ENCODE results near the gene NELFCD.

NELFCD gene

DNA sequence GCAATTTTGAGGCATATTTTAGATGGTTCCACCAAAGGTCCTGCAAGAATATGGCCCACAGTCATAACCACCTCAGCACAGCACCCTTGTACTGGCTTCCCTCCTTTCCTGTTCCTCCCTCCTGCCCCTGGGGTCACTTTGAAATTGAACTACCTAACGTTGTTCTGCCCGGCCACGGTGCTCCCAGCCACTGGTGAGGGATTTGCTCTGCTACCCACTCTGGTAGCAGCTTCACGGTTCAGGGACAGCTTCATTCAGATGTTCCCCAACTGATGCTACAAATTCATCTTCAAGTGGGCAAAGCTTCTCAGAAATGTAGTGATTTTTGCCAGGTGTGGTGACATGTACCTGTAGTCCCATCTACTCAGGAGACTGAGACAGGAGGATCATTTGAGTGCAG lies 7.9 kb upstream of the NELFCD start:
- H3K27me3 ChIP-seq (ENCODE audit: insufficient read depth, low read length) = no peaks in the 10 kb centered on the region
- no peak overlapping the region for H2AK5ac ChIP-seq (ENCODE audit: low read length)
- WGBS (ENCODE audit: extremely low coverage, insufficient coverage, insufficient read length) = no CpG with 5 or more reads among the region's 4 CpGs
- no peak overlapping the region for H3K4me3 ChIP-seq (ENCODE audit: low read depth, low read length)
- no peak overlapping the region for H2BK120ac ChIP-seq (ENCODE audit: insufficient read depth, low read length, poor library complexity)
- no peak overlapping the region for H4K91ac ChIP-seq (ENCODE audit: low read depth, low read length)
- H4K8ac ChIP-seq (ENCODE audit: low read depth, low read length) = no peak overlapping the region
- H3K4me1 ChIP-seq (ENCODE audit: control insufficient read depth in 1 of 2, insufficient read depth in 2 of 2, low read length in 2 of 2) = no peaks in the 10 kb centered on the region
- H3K9ac ChIP-seq (ENCODE audit: low read length) = no peak overlapping the region
- no peaks in the 10 kb centered on the region for H3K36me3 ChIP-seq (ENCODE audit: control insufficient read depth in 1 of 2, insufficient read depth in 2 of 2, low read length in 2 of 2)
- H3K9me3 ChIP-seq (ENCODE audit: insufficient read depth, low read depth, low read length) = peaks cover under 1% of the 10 kb centered on the region
- H2BK5ac ChIP-seq (ENCODE audit: low read depth, low read length, poor library complexity) = no peak overlapping the region
- H2BK12ac ChIP-seq (ENCODE audit: low read length) = no peak overlapping the region
- H3K4me2 ChIP-seq (ENCODE audit: low read length) = no peak overlapping the region
- DNase-seq = no peak
- H2AFZ ChIP-seq (ENCODE audit: insufficient read depth, low read length, poor library complexity) = no peak overlapping the region
- no peak overlapping the region for H3K4ac ChIP-seq (ENCODE audit: low read depth, low read length)
- H3K27ac ChIP-seq (ENCODE audit: low read depth, low read length) = no peak overlapping the region
- no peak overlapping the region for H3K18ac ChIP-seq (ENCODE audit: low read length)
- no peak overlapping the region for H4K12ac ChIP-seq (ENCODE audit: low read depth, low read length)
- H3K23ac ChIP-seq (ENCODE audit: low read length) = no peak overlapping the region
- no peak overlapping the region for H3K14ac ChIP-seq (ENCODE audit: low read length)
- H3K79me2 ChIP-seq (ENCODE audit: control insufficient read depth, insufficient read depth, low read length, poor library complexity) = no peaks in the 10 kb centered on the region
- no peaks in the 10 kb centered on the region for H3K79me1 ChIP-seq (ENCODE audit: low read length)

DNA sequence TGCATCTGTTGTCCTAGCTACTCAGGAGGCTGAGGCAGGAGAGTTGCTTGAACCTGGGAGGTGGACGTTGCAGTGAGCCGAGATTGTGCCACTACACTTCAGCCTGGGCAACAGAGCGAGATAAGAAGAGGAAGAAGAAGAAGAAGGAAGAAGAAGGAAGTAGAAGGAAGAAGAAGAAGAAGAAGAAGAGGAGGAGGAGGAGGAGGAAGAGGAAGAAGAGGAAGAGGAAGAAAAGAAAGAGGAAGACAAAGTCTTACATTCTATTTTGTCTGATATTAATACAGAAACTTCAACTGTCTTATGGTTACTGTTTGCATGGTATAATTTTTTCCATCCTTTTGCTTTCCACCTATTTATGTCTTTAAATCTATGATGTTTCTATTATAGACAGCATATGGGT lies 7.2 kb upstream of the NELFCD start:
- no peak overlapping the region for H2BK120ac ChIP-seq (ENCODE audit: insufficient read depth, low read length, poor library complexity)
- 100% methylated on average over 1 of the region's 3 CpGs for WGBS (ENCODE audit: extremely low coverage, insufficient coverage, insufficient read length)

DNA sequence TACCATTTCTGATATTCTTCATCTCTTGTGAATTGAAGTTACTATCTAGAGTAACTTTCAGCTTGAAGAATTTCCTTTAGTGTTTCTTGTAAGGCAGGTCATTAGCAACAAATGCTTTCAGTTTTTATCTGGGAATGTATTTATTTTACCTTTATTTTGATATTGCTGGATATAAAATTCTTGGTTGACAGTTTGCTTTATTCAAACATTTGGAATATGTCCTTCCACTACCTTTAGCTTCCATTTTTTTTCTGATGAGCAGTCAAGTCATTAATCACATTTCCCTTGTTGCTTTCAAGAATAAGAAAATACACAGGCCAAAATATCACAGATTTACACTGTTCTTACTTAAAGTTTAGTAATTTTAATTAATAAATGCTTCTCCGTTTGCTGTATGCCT lies 5.7 kb upstream of the NELFCD start:
- Histone ChIP-seq H2BK5ac (ENCODE audit: low read depth, low read length, poor library complexity) (no peak overlapping the region), H3K18ac (ENCODE audit: low read length) (no peak overlapping the region), H4K8ac (ENCODE audit: low read depth, low read length) (no peak overlapping the region)

More for the DNA sequence above, 7.2 kb upstream of the NELFCD start:
- Histone ChIP-seq H3K79me1 (ENCODE audit: low read length) (no peaks in the 10 kb centered on the region), H3K9me3 (ENCODE audit: insufficient read depth, low read depth, low read length) (peaks cover 2% of the 10 kb centered on the region), H3K4ac (ENCODE audit: low read depth, low read length) (no peak overlapping the region), H3K9ac (ENCODE audit: low read length) (no peak overlapping the region), H4K91ac (ENCODE audit: low read depth, low read length) (no peak overlapping the region), H3K4me3 (ENCODE audit: low read depth, low read length) (no peak overlapping the region), H3K18ac (ENCODE audit: low read length) (no peak overlapping the region), H2AK5ac (ENCODE audit: low read length) (no peak overlapping the region), H3K36me3 (ENCODE audit: control insufficient read depth in 1 of 2, insufficient read depth in 2 of 2, low read length in 2 of 2) (no peaks in the 10 kb centered on the region), H3K4me2 (ENCODE audit: low read length) (no peak overlapping the region), H3K79me2 (ENCODE audit: control insufficient read depth, insufficient read depth, low read length, poor library complexity) (no peaks in the 10 kb centered on the region), H4K12ac (ENCODE audit: low read depth, low read length) (no peak overlapping the region), H2AFZ (ENCODE audit: insufficient read depth, low read length, poor library complexity) (no peak overlapping the region), H2BK12ac (ENCODE audit: low read length) (no peak overlapping the region), H3K27ac (ENCODE audit: low read depth, low read length) (no peak overlapping the region), H3K4me1 (ENCODE audit: control insufficient read depth in 1 of 2, insufficient read depth in 2 of 2, low read length in 2 of 2) (no peaks in the 10 kb centered on the region), H3K14ac (ENCODE audit: low read length) (no peak overlapping the region), H2BK5ac (ENCODE audit: low read depth, low read length, poor library complexity) (no peak overlapping the region), H3K23ac (ENCODE audit: low read length) (no peak overlapping the region), H3K27me3 (ENCODE audit: insufficient read depth, low read length) (no peaks in the 10 kb centered on the region), H4K8ac (ENCODE audit: low read depth, low read length) (no peak overlapping the region)
- no peak for DNase-seq

DNA sequence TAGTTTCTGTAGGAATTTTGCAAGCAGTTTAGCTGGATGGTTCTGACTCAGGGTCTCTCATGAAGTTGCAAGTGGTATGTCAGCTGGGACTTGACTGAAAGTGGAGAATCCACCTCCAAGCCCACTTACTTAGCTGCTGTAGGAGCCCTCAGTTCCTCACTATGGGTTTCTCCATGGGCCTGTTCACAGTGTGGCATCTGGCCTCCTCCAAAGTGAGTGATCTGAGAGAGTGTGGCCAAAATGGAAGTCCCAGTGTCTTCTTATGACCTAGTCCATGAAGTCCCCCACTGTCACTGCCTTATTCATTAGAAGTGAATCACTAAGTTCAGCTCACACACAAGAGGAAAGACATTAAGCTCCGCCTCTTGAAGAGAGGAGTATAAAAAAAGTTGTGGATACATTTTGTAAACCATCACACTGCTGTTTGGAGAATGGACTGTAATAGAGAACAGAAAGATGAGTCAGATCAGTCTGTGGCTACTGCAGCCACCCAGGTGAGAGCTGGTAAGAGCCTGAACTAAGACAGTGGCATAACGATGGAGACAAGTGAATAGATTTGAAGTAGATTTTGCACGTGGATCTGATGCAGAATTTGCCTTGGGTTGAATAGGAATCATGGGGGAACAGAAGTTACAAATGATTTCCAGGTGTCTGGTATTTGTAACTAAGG lies 4.9 kb upstream of the NELFCD start:
- Histone ChIP-seq H3K36me3 (ENCODE audit: control insufficient read depth in 1 of 2, insufficient read depth in 2 of 2, low read length in 2 of 2) (no peaks in the 10 kb centered on the region), H3K9me3 (ENCODE audit: insufficient read depth, low read depth, low read length) (peaks cover 2% of the 10 kb centered on the region), H3K27me3 (ENCODE audit: insufficient read depth, low read length) (no peaks in the 10 kb centered on the region), H3K27ac (ENCODE audit: low read depth, low read length) (no peak overlapping the region), H4K8ac (ENCODE audit: low read depth, low read length) (no peak overlapping the region), H3K4me3 (ENCODE audit: low read depth, low read length) (no peak overlapping the region), H4K91ac (ENCODE audit: low read depth, low read length) (no peak overlapping the region), H2AK5ac (ENCODE audit: low read length) (no peak overlapping the region), H3K4ac (ENCODE audit: low read depth, low read length) (no peak overlapping the region), H3K9ac (ENCODE audit: low read length) (no peak overlapping the region), H2BK120ac (ENCODE audit: insufficient read depth, low read length, poor library complexity) (no peak overlapping the region), H2BK5ac (ENCODE audit: low read depth, low read length, poor library complexity) (no peak overlapping the region), H2AFZ (ENCODE audit: insufficient read depth, low read length, poor library complexity) (no peak overlapping the region), H3K4me2 (ENCODE audit: low read length) (no peak overlapping the region), H3K23ac (ENCODE audit: low read length) (no peak overlapping the region), H3K79me2 (ENCODE audit: control insufficient read depth, insufficient read depth, low read length, poor library complexity) (peaks cover under 1% of the 10 kb centered on the region), H3K79me1 (ENCODE audit: low read length) (peaks cover 4% of the 10 kb centered on the region), H4K12ac (ENCODE audit: low read depth, low read length) (no peak overlapping the region), H3K18ac (ENCODE audit: low read length) (no peak overlapping the region), H3K14ac (ENCODE audit: low read length) (no peak overlapping the region), H3K4me1 (ENCODE audit: control insufficient read depth in 1 of 2, insufficient read depth in 2 of 2, low read length in 2 of 2) (no peaks in the 10 kb centered on the region), H2BK12ac (ENCODE audit: low read length) (no peak overlapping the region)
- no peak for DNase-seq
- no CpG with 5 or more reads among the region's 3 CpGs for WGBS (ENCODE audit: extremely low coverage, insufficient coverage, insufficient read length)

More for the DNA sequence above, 5.7 kb upstream of the NELFCD start:
- no peak overlapping the region for H2AFZ ChIP-seq (ENCODE audit: insufficient read depth, low read length, poor library complexity)
- no peaks in the 10 kb centered on the region for H3K4me1 ChIP-seq (ENCODE audit: control insufficient read depth in 1 of 2, insufficient read depth in 2 of 2, low read length in 2 of 2)
- H2AK5ac ChIP-seq (ENCODE audit: low read length) = no peak overlapping the region
- WGBS (ENCODE audit: extremely low coverage, insufficient coverage, insufficient read length) = no CpG with 5 or more reads among the region's 1 CpG
- no peak overlapping the region for H3K27ac ChIP-seq (ENCODE audit: low read depth, low read length)
- H2BK12ac ChIP-seq (ENCODE audit: low read length) = no peak overlapping the region
- no peak overlapping the region for H3K14ac ChIP-seq (ENCODE audit: low read length)
- H4K91ac ChIP-seq (ENCODE audit: low read depth, low read length) = no peak overlapping the region
- peaks cover 2% of the 10 kb centered on the region for H3K9me3 ChIP-seq (ENCODE audit: insufficient read depth, low read depth, low read length)
- H3K4ac ChIP-seq (ENCODE audit: low read depth, low read length) = no peak overlapping the region
- no peaks in the 10 kb centered on the region for H3K27me3 ChIP-seq (ENCODE audit: insufficient read depth, low read length)
- H3K36me3 ChIP-seq (ENCODE audit: control insufficient read depth in 1 of 2, insufficient read depth in 2 of 2, low read length in 2 of 2) = no peaks in the 10 kb centered on the region
- H3K4me2 ChIP-seq (ENCODE audit: low read length) = no peak overlapping the region
- no peak overlapping the region for H3K23ac ChIP-seq (ENCODE audit: low read length)
- H4K12ac ChIP-seq (ENCODE audit: low read depth, low read length) = no peak overlapping the region
- no peak overlapping the region for H3K4me3 ChIP-seq (ENCODE audit: low read depth, low read length)
- no peaks in the 10 kb centered on the region for H3K79me2 ChIP-seq (ENCODE audit: control insufficient read depth, insufficient read depth, low read length, poor library complexity)
- no peaks in the 10 kb centered on the region for H3K79me1 ChIP-seq (ENCODE audit: low read length)
- no peak for DNase-seq
- H3K9ac ChIP-seq (ENCODE audit: low read length) = no peak overlapping the region
- no peak overlapping the region for H2BK120ac ChIP-seq (ENCODE audit: insufficient read depth, low read length, poor library complexity)

All from trophoblast cell (in vitro differentiated cells and primary cell).